GM19324 (cell line): Measurements from ENCODE around the gene SYTL5.

Experiments
- ATAC-seq: cut with Tn5 transposase; IDR thresholded peaks from one replicate; pipeline ENCODE4 v1.9.1; 2021; ENCODE audit warnings: mild to moderate bottlenecking, moderate library complexity; ENCODE audit not compliant: unreplicated experiment, low FRiP score

SYTL5 gene

DNA sequence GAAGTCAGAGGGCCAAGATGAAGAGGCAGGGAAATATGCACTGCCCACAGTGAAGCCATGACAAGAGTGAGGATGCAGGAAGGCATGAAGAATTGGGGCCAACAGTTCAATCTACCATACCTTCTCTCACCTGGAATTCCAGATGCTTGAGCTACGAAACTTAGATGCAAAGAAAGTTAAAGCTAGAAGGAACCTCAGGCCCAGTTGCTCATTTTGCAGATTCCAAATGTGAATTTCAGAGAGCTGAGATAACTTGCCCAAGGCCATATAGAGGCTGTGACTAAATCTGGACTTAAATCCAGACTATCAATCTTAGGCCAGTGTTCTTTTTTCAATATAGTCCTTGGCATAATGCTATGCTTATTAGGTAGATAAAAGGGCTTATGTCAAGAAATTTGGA, 121.6 kb downstream of the SYTL5 start:
- ATAC-seq: no peak

DNA sequence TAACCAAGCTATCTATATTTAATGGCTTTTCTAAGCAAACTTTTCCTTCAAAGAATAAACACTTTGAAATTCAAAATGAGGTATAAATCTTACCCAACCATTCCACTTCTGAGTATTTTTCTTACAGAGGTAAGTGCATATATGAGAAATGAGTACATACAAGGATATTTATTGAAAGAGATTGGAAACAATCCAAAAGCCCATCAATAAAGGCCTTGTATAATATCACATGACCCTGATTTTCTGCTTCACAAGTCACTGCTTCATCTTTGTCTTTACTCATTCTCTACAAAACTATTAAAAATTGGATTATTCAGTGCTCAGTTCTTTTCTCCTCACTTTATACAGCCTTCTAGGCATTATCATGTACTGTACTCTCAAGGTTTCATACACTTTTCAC, 123.0 kb downstream of the SYTL5 start:
- ATAC-seq: no peak

DNA sequence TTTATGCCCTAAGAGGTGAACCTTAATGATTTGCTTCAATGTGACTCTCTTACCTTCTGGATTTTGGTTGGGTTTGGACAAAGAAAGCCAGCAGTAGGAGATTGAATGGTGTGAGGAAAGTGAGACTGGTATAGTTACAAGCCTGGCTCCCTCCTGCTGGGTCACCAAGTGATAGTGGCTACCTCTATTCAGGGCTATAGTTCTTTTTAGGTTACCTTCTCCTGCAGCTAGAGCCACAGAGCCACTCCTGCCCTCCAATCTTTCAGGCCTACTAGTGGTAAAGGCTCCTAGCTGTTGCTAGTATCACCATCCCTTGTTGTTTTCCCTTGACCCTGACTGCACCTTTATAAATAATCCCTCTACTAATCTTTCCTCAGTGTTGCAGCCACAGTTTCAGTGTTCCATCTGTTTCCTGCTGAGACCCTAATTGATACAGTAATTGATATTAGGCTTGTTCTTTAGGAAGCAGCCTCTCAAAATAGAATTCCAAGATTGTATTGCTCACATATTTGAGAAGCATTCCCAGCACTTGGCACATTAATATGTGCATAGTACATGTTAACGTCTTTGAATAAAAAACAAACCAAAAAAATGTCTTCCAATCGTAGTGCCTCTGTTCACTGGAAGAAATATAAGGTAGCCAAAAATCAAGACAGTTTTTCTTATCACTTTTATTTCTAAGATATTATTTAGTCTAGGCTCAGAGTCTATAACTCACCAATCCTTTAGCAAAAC, 132.0 kb downstream of the SYTL5 start:
- no peak for ATAC-seq

DNA sequence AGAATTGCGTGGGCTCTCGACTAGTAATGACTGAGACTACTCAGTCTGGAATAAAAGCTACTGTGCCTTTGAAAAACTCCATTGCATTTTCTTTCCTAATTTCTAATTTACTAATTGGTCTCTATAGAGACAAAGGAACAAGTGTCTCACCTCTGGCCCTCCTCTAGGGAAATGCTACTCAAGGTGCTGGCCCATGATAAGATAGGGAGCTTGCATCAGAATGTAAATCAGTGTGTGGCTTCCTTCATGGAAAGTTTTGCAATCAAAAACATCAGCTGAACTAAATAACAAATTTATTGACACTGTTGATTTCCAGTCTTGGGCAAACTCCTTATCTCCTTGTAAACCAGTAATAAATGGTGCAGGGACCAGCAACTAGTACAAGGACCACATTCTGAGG, 132.5 kb downstream of the SYTL5 start:
- no peak for ATAC-seq

DNA sequence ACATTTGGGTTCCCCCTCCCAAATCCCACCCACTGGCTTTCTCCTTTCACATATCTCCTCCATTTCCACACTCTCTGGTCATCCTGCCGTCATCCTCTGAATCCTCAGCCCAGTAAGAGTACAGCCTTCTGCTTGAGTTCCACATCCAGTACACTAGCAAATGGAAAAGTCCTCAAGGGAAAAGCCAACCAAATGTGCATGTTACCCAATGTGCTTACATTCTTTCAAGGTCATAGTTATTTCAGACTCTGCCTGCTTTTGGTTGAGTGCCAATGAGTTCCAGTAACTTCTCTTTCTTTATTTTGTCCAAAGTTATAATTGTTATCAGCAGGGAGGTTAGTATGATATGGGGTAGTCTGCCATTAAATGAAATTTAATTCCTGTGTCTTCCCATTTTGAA, 136.3 kb downstream of the SYTL5 start:
- no peak for ATAC-seq

DNA sequence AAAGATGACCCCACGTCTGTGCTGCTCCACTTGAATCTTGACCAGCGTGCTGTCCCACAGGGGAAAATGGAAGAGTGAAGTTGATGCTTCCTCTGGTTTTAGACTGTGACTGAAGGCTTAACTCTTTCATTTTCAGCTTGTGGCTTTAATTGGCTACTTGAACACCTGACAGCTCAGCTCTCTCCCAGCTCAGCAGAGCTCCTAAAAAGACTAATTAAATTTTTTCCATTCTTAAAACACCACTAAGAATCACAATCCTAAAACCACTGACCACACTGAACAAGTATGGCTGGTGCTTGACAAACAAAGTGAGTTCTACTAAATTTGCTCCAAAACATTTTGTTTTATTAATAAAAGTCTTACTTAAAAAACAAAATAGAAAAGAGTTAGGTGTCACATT, 142.7 kb downstream of the SYTL5 start:
- no peak for ATAC-seq

DNA sequence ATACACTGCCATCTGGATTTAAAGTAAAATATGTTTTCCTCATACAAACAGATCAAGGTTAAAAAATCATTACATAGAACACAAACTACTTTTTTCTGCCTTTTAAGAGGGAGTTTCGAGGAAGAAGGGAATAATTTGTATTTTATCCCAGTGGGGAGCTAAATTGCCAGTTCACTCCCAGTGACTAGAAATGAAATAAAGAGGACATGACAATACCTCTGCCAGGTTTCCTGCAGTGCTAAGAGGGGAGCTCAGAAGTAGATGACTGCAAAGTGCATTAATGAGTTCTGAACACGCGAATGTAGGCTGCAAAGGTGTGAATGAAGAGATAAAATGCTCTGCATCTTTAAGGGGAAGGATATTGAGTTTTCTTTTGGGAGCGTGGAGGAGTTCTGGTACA, 144.6 kb downstream of the SYTL5 start:
- ATAC-seq: no peak

DNA sequence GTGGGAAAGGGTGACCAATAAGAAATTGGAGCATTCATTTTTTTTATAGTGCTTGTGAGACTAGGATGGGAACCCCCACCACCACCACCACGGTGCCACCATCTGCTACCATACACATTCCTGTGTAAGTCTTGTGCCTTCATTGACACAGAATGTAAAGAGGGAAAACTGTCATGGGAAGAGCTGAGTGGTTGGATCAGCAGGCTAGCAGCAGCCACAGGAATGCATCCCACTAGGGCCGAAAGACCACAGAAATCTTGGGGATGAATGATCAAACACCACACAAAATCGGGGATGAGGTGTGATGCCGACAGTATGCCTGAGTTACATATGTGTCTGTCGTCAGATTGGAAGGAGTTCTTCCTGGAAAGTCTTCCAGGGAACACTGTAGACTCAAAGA, 145.1 kb downstream of the SYTL5 start:
- no peak for ATAC-seq

DNA sequence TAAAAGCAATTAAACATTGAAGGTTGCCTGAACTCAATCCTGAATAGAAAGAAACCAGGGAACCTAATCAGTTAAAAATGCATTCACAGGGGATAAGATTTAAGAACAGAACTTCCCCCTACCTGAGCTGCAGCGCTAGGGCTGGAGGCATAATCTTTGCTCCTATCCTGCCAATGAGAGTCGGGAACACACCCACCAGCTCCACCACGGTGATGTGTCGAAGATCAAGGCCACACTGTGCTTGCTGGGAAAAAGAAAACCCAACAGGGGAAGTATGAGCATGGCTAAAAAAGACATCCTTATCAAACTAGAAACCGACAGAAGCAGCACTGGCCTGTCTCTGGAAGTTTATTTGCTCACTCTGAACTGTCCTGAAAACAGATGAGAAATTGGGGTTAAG, 148.0 kb downstream of the SYTL5 start:
- no peak for ATAC-seq

DNA sequence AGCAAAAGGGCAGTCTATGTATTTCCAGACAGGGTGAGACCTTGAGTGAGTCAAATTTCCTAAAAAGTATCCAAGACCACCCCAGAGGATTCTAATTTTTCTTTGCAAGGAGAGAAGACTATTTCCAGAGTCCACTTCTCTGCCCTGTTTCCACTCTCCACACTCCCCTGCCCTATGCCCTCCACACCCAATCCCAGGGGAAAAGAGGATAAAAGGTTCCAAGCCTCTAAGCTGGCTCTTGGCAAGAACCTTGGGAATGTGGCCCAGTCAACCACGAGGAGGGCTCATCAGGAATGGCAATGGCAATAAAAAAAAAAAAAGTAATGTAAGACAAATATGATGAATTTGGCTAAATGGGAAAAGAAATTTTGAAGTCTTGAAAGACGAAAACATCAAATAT, 148.5 kb downstream of the SYTL5 start:
- no peak for ATAC-seq

DNA sequence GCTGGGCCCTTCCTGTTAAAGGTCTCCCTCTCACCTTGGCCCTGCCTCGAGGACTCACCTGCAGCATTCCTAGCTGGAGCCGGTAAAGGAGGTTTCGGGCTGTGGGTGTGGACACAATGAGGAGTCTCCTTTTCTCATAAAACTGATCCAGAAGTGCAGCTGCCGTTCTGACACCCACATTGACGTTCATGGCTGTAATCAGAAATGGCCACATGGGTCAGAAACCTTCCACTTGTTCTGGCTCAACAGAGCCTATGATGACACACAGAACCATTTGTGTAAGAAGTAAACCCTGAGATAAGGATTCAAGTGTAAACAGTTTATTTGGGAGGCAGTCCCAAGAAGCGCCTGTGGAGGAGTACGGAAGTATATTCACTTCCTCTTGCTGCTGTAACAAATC, 150.5 kb downstream of the SYTL5 start:
- no peak for ATAC-seq

DNA sequence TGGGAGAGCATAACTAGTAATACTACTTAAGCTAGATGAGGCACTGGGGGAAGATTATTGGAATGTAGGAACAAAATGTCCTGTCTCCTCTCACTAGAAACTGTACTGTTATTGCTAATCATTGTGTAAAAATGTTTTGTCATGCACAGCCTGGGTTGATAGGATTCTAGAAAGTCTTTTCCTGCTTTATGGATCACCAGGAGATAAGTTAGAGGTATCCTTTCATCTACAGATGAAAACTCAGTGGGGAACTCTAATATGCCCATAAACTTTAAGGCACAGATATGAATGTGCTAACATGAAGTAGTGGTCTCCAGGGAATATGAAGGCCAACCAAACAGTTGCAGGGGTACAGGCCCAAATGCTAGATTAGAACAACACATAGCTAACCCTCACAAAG, 156.8 kb downstream of the SYTL5 start:
- no peak for ATAC-seq

DNA sequence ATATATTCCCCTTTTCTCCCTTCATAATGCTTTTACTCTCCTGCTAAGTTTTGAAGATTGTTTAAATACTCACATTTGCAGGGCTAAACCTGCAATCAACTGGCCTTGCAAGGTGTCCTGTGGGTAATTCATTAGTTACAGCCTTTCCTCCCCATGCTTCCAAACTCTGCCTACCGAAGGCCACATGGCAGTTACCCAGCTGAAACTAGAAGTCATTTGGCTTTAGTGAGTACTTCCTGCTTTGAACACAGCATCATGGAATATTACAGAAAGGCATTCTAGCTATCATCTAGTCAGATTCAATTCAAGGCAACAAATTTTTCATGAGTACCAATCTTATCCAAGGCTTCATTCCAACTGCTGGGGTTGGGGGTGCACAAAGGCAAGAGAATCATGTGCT, 158.7 kb downstream of the SYTL5 start:
- no peak for ATAC-seq

DNA sequence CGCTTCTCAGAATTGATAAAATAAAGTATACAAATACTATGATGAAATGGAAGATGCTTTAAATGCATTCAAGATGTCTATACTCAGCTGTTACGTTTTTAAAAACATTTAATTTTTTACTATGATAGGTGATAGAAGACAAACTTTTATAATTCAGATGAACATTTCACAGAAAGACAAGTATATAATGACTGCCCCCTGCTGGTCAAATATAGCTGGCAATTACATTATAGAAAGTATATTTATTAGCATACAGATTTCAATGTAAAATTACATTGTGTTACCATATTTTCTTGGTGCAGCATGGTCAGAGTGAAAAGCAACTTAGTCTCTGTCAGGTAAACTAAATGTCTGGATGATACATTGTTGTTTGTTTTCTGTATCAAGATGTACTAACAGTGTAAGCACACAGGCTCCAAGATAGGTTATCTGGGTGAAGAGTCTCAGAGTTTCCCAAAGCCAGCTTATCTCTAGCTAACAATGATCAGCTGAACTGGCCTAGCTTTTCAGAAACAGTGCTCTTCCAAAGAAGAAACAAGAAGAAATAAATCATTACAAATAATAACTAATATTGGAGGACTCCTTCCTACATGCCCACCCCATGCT, 160.2 kb downstream of the SYTL5 start:
- ATAC-seq: no peak

DNA sequence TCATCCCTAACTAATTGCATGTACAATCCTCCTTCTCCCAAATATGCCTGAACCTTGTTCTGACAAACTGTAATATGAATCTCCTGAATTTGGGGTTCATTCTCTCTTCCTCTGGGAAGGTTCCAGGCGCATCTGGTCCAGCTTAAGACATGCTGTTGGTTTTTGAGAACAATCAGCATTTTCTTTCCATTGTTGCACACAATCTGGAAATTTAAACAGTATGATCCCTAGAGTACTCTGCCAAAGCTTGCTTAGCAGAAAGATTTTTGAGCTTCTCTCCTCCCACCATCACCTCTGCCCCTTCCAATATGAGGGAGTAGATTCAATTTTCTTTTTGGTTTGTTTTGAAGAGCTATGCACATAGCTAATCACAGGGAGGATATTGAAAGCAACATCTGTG, 164.2 kb downstream of the SYTL5 start:
- no peak for ATAC-seq

DNA sequence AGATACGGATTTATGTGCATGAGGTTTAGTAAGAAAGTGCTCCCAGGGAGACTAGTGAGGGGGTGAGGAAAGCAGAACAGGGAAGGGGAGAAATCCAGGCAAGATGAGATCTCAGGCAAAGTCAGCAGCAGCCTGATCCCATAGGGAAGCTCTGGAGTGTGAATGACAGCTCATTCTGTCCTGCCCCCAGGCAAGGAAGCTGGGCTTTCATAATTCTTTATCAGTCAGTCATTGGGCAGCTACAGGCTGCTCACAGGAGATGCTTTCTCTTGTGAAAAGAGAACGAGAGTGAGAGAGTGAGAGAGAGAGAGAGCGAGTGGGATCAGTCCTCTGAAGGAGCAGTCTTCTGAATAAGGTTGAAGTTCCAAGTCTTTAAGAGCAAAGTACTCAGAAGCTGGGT, 166.2 kb downstream of the SYTL5 start:
- no peak for ATAC-seq

DNA sequence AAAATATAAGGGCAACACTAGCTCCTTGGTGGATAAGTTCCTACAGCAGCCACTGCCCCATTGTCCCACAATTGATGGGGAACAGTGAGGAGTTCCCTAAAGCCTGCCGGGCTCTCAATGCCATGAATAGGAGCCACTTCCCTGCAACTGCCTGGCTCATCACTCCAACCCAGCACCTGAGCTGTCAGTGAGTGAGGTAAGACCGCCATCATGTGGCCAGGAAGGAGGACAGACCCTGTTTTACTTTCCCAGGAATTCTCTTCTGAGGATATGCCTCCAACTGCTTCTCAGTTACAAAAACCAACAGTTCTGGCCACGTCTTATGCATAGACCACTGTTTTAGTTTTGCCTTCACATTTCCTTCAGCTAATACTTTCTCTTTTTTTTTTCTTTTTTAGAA, 168.8 kb downstream of the SYTL5 start:
- ATAC-seq: no peak

DNA sequence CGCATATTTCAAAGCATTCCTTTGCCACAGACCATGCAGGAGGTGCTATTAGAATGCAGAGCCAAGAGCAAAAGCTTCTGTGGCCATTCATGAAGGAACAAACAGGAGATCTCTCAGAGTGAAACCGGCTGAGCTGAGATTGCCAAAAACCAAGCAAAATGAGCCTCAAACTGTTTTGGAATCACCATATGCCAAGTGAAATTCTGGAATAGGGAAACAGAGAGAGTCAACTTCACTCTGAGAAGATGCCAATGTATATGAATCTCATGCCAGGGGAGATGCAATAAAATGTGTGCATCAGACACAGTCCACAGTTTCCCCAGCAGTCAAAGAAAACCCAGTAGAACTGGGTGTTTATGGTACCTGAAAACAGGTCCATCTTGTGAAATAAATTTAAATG, 172.0 kb downstream of the SYTL5 start:
- ATAC-seq: no peak
